Mucosa of rectum (tissue), 2 donors: ENCODE data around the gene HHAT.

Experiments
- H3K27ac ChIP-seq, 2 donors: one replicate each; pipeline ENCODE4 v1.7.0; 2013; ENCODE audit warnings: inconsistent platforms in 2 of 2, low read depth in 2 of 2, low read length in 2 of 2
- H3K27me3 ChIP-seq, 2 donors: one replicate each; pipeline ENCODE4 v1.7.0; 2013; ENCODE audit warnings: low read length in 2 of 2; ENCODE audit not compliant: control insufficient read depth in 2 of 2, insufficient read depth in 2 of 2
- H3K36me3 ChIP-seq, 2 donors: one replicate each; pipeline ENCODE4 v1.7.0; 2013; ENCODE audit warnings: low read length in 2 of 2; ENCODE audit not compliant: control insufficient read depth in 2 of 2, insufficient read depth in 2 of 2
- H3K4me1 ChIP-seq, 2 donors: one replicate each; pipeline ENCODE4 v1.7.0; 2013; ENCODE audit warnings: low read length in 2 of 2, mild to moderate bottlenecking in 1 of 2; ENCODE audit not compliant: control insufficient read depth in 2 of 2, insufficient read depth in 2 of 2
- H3K4me3 ChIP-seq, 2 donors: one replicate each; pipeline ENCODE4 v1.7.0; 2013; ENCODE audit warnings: low read length in 2 of 2
- H3K9ac ChIP-seq, 2 donors: one replicate each; pipeline ENCODE4 v1.7.0; 2013; ENCODE audit warnings: low read length in 2 of 2, low read depth in 1 of 2, mild to moderate bottlenecking in 1 of 2
- H3K9me3 ChIP-seq, 2 donors: one replicate each; pipeline ENCODE4 v1.7.0; 2013; ENCODE audit warnings: low read length in 2 of 2; ENCODE audit not compliant: control insufficient read depth in 2 of 2
- donor health status: healthy.
- donor health status: Normal muscosa, but diverticular disease.

HHAT gene

GRCh38 chr1:210696709-210697108, 368.0 kb downstream of the HHAT start:
- Histone ChIP-seq H3K27ac (no peak overlapping the region), H3K4me1 (peaks cover 0 to 3% of the 10 kb centered on the region in 2 donors), H3K9ac (no peak overlapping the region), H3K4me3 (no peak overlapping the region), H3K27me3 (no peaks in the 10 kb centered on the region), H3K36me3 (no peaks in the 10 kb centered on the region), H3K9me3 (no peaks in the 10 kb centered on the region)

- Histone ChIP-seq H3K27me3 (no peaks in the 10 kb centered on the region), H3K4me1 (peaks cover 0 to 3% of the 10 kb centered on the region in 2 donors), H3K36me3 (no peaks in the 10 kb centered on the region), H3K4me3 (no peak overlapping the region), H3K27ac (no peak overlapping the region), H3K9me3 (no peaks in the 10 kb centered on the region), H3K9ac (no peak overlapping the region)
These were observed 368.5 kb downstream of the HHAT start for GRCh38 chr1:210697185-210697584.

- Histone ChIP-seq H3K4me3 (no peak overlapping the region), H3K27ac (no peak overlapping the region), H3K36me3 (no peaks in the 10 kb centered on the region), H3K9me3 (no peaks in the 10 kb centered on the region), H3K27me3 (no peaks in the 10 kb centered on the region), H3K9ac (no peak overlapping the region), H3K4me1 (peaks cover 0 to 3% of the 10 kb centered on the region in 2 donors)
These were observed 370.0 kb downstream of the HHAT start for GRCh38 chr1:210698661-210699060.

- H3K9me3 ChIP-seq = no peaks in the 10 kb centered on the region
- H3K27me3 ChIP-seq = no peaks in the 10 kb centered on the region
- no peak overlapping the region for H3K27ac ChIP-seq
- H3K4me3 ChIP-seq = no peak overlapping the region
- H3K36me3 ChIP-seq = no peaks in the 10 kb centered on the region
- H3K9ac ChIP-seq = no peak overlapping the region
- H3K4me1 ChIP-seq = peaks cover 0 to 3% of the 10 kb centered on the region in 2 donors
These were observed 371.4 kb downstream of the HHAT start for GRCh38 chr1:210700083-210700482.

- H3K4me3 ChIP-seq = no peak overlapping the region
- H3K27ac ChIP-seq = no peak overlapping the region
- no peak overlapping the region for H3K9ac ChIP-seq
- H3K27me3 ChIP-seq = no peaks in the 10 kb centered on the region
- no peaks in the 10 kb centered on the region for H3K9me3 ChIP-seq
- no peaks in the 10 kb centered on the region for H3K36me3 ChIP-seq
- H3K4me1 ChIP-seq = peaks cover 0 to 3% of the 10 kb centered on the region in 2 donors
These were observed 371.8 kb downstream of the HHAT start for GRCh38 chr1:210700511-210700910.

- no peaks in the 10 kb centered on the region for H3K9me3 ChIP-seq
- no peak overlapping the region for H3K27ac ChIP-seq
- H3K4me1 ChIP-seq = peaks cover 3 to 7% of the 10 kb centered on the region in 2 donors
- H3K9ac ChIP-seq = no peak overlapping the region
- no peak overlapping the region for H3K4me3 ChIP-seq
- H3K27me3 ChIP-seq = no peaks in the 10 kb centered on the region
- H3K36me3 ChIP-seq = no peaks in the 10 kb centered on the region
These were observed 373.8 kb downstream of the HHAT start for GRCh38 chr1:210702506-210702905.

- H3K9me3 ChIP-seq = no peaks in the 10 kb centered on the region
- no peaks in the 10 kb centered on the region for H3K36me3 ChIP-seq
- H3K9ac ChIP-seq = no peak overlapping the region
- no peak overlapping the region for H3K27ac ChIP-seq
- H3K4me1 ChIP-seq = peaks cover 5 to 13% of the 10 kb centered on the region in 2 donors
- no peak overlapping the region for H3K4me3 ChIP-seq
- no peaks in the 10 kb centered on the region for H3K27me3 ChIP-seq
These were observed 374.9 kb downstream of the HHAT start for GRCh38 chr1:210703593-210703992.

GRCh38 chr1:210705086-210705485, 376.4 kb downstream of the HHAT start:
- Histone ChIP-seq H3K4me1 (peaks cover 5 to 13% of the 10 kb centered on the region in 2 donors), H3K9ac (no peak overlapping the region), H3K4me3 (no peak overlapping the region), H3K27ac (no peak overlapping the region), H3K27me3 (no peaks in the 10 kb centered on the region), H3K9me3 (no peaks in the 10 kb centered on the region), H3K36me3 (no peaks in the 10 kb centered on the region)

- Histone ChIP-seq H3K9ac (no peak overlapping the region), H3K36me3 (no peaks in the 10 kb centered on the region), H3K27ac (no peak overlapping the region), H3K4me3 (no peak overlapping the region), H3K4me1 (peaks cover 5 to 13% of the 10 kb centered on the region in 2 donors), H3K9me3 (no peaks in the 10 kb centered on the region), H3K27me3 (no peaks in the 10 kb centered on the region)
These were observed 377.5 kb downstream of the HHAT start for GRCh38 chr1:210706246-210706645.

- Histone ChIP-seq H3K4me1 (peaks cover 5 to 13% of the 10 kb centered on the region in 2 donors), H3K4me3 (no peak overlapping the region), H3K27me3 (no peaks in the 10 kb centered on the region), H3K9me3 (no peaks in the 10 kb centered on the region), H3K36me3 (no peaks in the 10 kb centered on the region), H3K9ac (no peak overlapping the region), H3K27ac (no peak overlapping the region)
These were observed 378.9 kb downstream of the HHAT start for GRCh38 chr1:210707300-210708240.
